Panc1 (cell line): ENCODE measurements around the gene MAGEA11. TPM values are rescaled to one million over a fixed set of nuclear protein-coding genes. Genes with fewer than 3 reads are reported as not detected.
"Not testable (repeated sequence)": the region's sequence is repeated elsewhere in the genome, so short reads cannot be mapped to it uniquely, and the experiment has no call there.

Experiments
- ATAC-seq: fragments of 200-7000 bp; cut with Tn5 transposase; 2 replicates; pipeline ENCODE4 v1.9.1; 2020; ENCODE audit warnings: mild to moderate bottlenecking, moderate library complexity
- BruUV-seq: library from RNA; stranded (reverse); fragments of 400-500 nt; replicated peaks from 2 replicates; lab custom pipeline; 2021; lab: Mats Ljungman, UMichigan
- CTCF ChIA-PET: fragments of 300-600 bp; sonication (Branson Sonifier 250); formaldehyde crosslinking; loops from one replicate; lab custom pipeline; 2022; ENCODE audit warnings: antibody characterized with exemption; lab: Charles Lee
- POLR2A ChIA-PET: fragments of 300-600 bp; sonication (Branson Sonifier 250); formaldehyde crosslinking; loops from one replicate; lab custom pipeline; 2022; ENCODE audit warnings: antibody characterized with exemption; lab: Charles Lee
- DNase-seq: peaks from one replicate; pipeline ENCODE4 v3.0.0-alpha.2; 2010; ENCODE audit warnings: low read depth, low spot score
- H3K27ac ChIP-seq: 2 replicates; pipeline ENCODE4 v1.5.1; 2011; ENCODE audit warnings: mild to moderate bottlenecking, low read length, inconsistent platforms
- H3K27me3 ChIP-seq: fragments of 200-500 bp; sonication (Bioruptor generic); 2 replicates; pipeline ENCODE4 v1.6.0; 2014; ENCODE audit warnings: low read length, inconsistent platforms; ENCODE audit not compliant: control insufficient read depth, insufficient read depth
- H3K36me3 ChIP-seq: fragments of 200-500 bp; sonication (Bioruptor generic); 2 replicates; pipeline ENCODE4 v1.5.1; 2014; ENCODE audit warnings: inconsistent platforms, mild to moderate bottlenecking, low read length, moderate library complexity; ENCODE audit not compliant: control insufficient read depth, insufficient read depth
- H3K4me1 ChIP-seq: 2 replicates; pipeline ENCODE4 v1.5.1; 2011; ENCODE audit warnings: inconsistent platforms, mild to moderate bottlenecking, low read length, moderate library complexity; ENCODE audit not compliant: control insufficient read depth, insufficient read depth
- H3K4me3 ChIP-seq, 2 experiments: 2 replicates each; pipeline ENCODE4 v1.5.1; 2011 to 2012; ENCODE audit warnings: low read depth in 2 of 2, low read length in 2 of 2, mild to moderate bottlenecking in 2 of 2, inconsistent platforms in 1 of 2, moderate library complexity in 1 of 2
- H3K9me3 ChIP-seq: fragments of 200-500 bp; sonication (Bioruptor generic); 2 replicates; pipeline ENCODE4 v1.5.1; 2014; ENCODE audit warnings: low read depth, mild to moderate bottlenecking, inconsistent platforms, low read length, moderate library complexity; ENCODE audit not compliant: control insufficient read depth, insufficient read depth
- POLR2AphosphoS5 ChIP-seq: IDR thresholded peaks from 2 replicates; pipeline ENCODE4 v1.6.1; 2012; ENCODE audit warnings: mild to moderate bottlenecking, low read depth, low read length, moderate library complexity
- SIN3A ChIP-seq: IDR thresholded peaks from 2 replicates; pipeline ENCODE4 v1.6.1; 2012; ENCODE audit warnings: low read depth, mild to moderate bottlenecking, low read length, moderate library complexity, borderline replicate concordance; ENCODE audit not compliant: insufficient read depth
- TCF7L2 ChIP-seq: IDR thresholded peaks from 2 replicates; pipeline ENCODE4 v1.6.1; 2011; ENCODE audit warnings: mild to moderate bottlenecking, low read depth, low read length, inconsistent platforms
- in situ Hi-C: cut with HindIII; loops from 2 replicates; pipeline ENCODE4 v1.10.0; 2016; ENCODE audit warnings: low sequenced_read_pairs, low pct_unique_long_range_greater_than_20kb
- intact Hi-C: fragments of 100-400 bp; cut with micrococcal nuclease; formaldehyde crosslinking; loops from one replicate; pipeline ENCODE4 v1.10.0; 2022; ENCODE audit not compliant: unreplicated experiment
- total RNA-seq: library from RNA; stranded (reverse); gene quantifications from one replicate; pipeline ENCODE4 v1.2.1, GENCODE V29; 2021; ENCODE audit not compliant: unreplicated experiment
- TF ChIP-seq, protein P1 (sequence below): fragments of 450-650 bp; IDR thresholded peaks from 2 replicates; pipeline ENCODE4 v1.5.1; 2017; ENCODE audit warnings: mild to moderate bottlenecking
- TF ChIP-seq, protein P2 (sequence below), 2 experiments: IDR thresholded peaks; 2 replicates each; pipeline ENCODE4 v1.6.1; 2011 to 2012; ENCODE audit warnings: low read depth in 2 of 2, control low read depth in 1 of 2, low read length in 1 of 2, mild to moderate bottlenecking in 1 of 2, moderate library complexity in 1 of 2; ENCODE audit not compliant: insufficient read depth in 1 of 2

MAGEA11 gene
- total RNA-seq, 1 experiment from 2014 or later, result not detected

- Histone ChIP-seq H3K36me3 (no peaks in the 10 kb centered on the region), H3K27me3 (peaks cover 2% of the 10 kb centered on the region), H3K27ac (no peak overlapping the region), H3K4me3 (no peak overlapping the region), H3K9me3 (no peaks in the 10 kb centered on the region), H3K4me1 (no peaks in the 10 kb centered on the region)
- ChIA-PET CTCF (no interaction called here), POLR2A (no interaction called here)
- intact Hi-C loops, result no loop called here
- no peak for DNase-seq
- in situ Hi-C loops, result no loop called here
- BruUV-seq, result no TSS peak
- TF ChIP-seq, protein P1, sequence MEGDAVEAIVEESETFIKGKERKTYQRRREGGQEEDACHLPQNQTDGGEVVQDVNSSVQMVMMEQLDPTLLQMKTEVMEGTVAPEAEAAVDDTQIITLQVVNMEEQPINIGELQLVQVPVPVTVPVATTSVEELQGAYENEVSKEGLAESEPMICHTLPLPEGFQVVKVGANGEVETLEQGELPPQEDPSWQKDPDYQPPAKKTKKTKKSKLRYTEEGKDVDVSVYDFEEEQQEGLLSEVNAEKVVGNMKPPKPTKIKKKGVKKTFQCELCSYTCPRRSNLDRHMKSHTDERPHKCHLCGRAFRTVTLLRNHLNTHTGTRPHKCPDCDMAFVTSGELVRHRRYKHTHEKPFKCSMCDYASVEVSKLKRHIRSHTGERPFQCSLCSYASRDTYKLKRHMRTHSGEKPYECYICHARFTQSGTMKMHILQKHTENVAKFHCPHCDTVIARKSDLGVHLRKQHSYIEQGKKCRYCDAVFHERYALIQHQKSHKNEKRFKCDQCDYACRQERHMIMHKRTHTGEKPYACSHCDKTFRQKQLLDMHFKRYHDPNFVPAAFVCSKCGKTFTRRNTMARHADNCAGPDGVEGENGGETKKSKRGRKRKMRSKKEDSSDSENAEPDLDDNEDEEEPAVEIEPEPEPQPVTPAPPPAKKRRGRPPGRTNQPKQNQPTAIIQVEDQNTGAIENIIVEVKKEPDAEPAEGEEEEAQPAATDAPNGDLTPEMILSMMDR, result no peak
- TF ChIP-seq SIN3A, result no peak
- no peak for TF ChIP-seq POLR2AphosphoS5
- TF ChIP-seq, protein P2, sequence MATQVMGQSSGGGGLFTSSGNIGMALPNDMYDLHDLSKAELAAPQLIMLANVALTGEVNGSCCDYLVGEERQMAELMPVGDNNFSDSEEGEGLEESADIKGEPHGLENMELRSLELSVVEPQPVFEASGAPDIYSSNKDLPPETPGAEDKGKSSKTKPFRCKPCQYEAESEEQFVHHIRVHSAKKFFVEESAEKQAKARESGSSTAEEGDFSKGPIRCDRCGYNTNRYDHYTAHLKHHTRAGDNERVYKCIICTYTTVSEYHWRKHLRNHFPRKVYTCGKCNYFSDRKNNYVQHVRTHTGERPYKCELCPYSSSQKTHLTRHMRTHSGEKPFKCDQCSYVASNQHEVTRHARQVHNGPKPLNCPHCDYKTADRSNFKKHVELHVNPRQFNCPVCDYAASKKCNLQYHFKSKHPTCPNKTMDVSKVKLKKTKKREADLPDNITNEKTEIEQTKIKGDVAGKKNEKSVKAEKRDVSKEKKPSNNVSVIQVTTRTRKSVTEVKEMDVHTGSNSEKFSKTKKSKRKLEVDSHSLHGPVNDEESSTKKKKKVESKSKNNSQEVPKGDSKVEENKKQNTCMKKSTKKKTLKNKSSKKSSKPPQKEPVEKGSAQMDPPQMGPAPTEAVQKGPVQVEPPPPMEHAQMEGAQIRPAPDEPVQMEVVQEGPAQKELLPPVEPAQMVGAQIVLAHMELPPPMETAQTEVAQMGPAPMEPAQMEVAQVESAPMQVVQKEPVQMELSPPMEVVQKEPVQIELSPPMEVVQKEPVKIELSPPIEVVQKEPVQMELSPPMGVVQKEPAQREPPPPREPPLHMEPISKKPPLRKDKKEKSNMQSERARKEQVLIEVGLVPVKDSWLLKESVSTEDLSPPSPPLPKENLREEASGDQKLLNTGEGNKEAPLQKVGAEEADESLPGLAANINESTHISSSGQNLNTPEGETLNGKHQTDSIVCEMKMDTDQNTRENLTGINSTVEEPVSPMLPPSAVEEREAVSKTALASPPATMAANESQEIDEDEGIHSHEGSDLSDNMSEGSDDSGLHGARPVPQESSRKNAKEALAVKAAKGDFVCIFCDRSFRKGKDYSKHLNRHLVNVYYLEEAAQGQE (IDR thresholded peaks at IDR 0.05; ENCODE audit: insufficient read depth in 1 of 2, low read depth in 2 of 2, low read length in 1 of 2), result no peak
- no peak for TF ChIP-seq TCF7L2
- ATAC-seq, result no peak
These were observed 49.1 kb downstream of the MAGEA11 start for GRCh38 chrX:149760965-149761364.

GRCh38 chrX:149761858-149762674 lies 50.2 kb downstream of the MAGEA11 start:
- POLR2A ChIA-PET, H3K4me3 ChIP-seq, H3K27me3 ChIP-seq, BruUV-seq, ATAC-seq, H3K9me3 ChIP-seq, H3K4me1 ChIP-seq, H3K27ac ChIP-seq, CTCF ChIA-PET, DNase-seq, in situ Hi-C loops, H3K36me3 ChIP-seq, intact Hi-C loops: not testable (repeated sequence)
